IMR-90 (cell line): ENCODE measurements around the gene CCDC175.

ENCODE experiments used
- CEBPB ChIP-seq: IDR thresholded peaks from 2 replicates; pipeline ENCODE4 v1.6.1; 2012; ENCODE audit warnings: low read depth, low read length, improper control_type of control experiment
- CHD1 ChIP-seq: IDR thresholded peaks from 2 replicates; pipeline ENCODE4 v1.6.1; 2012; ENCODE audit warnings: low read depth, low read length, improper control_type of control experiment
- CTCF ChIP-seq: conservative IDR thresholded peaks from 2 replicates; pipeline ENCODE4 v1.5.1; 2012; ENCODE audit warnings: mild to moderate bottlenecking, low read depth, low read length, improper control_type of control experiment
- MAZ ChIP-seq: IDR thresholded peaks from 2 replicates; pipeline ENCODE4 v1.6.1; 2012; ENCODE audit warnings: low read depth, mild to moderate bottlenecking, low read length, improper control_type of control experiment, moderate library complexity, borderline replicate concordance
- POLR2A ChIP-seq: IDR thresholded peaks from 2 replicates; pipeline ENCODE4 v1.6.1; 2012; ENCODE audit warnings: mild to moderate bottlenecking, low read depth, low read length
- RCOR1 ChIP-seq: IDR thresholded peaks from 2 replicates; pipeline ENCODE4 v1.6.1; 2012; ENCODE audit warnings: mild to moderate bottlenecking, low read length, improper control_type of control experiment; ENCODE audit not compliant: insufficient replicate concordance
- RFX5 ChIP-seq: IDR thresholded peaks from 2 replicates; pipeline ENCODE4 v1.8.0; 2012; ENCODE audit warnings: low read depth, mild to moderate bottlenecking, low read length, moderate library complexity

GRCh38 chr14:59565087-59565486 lies 11.5 kb downstream of the CCDC175 start:
- TF ChIP-seq RFX5 (no peak), CTCF (no peak), POLR2A (no peak), CEBPB (no peak), CHD1 (no peak), MAZ (no peak), RCOR1 (no peak)
